GM19395 (cell line): ENCODE data around the gene TMEM61.

Experiments
- ATAC-seq: cut with Tn5 transposase; IDR thresholded peaks from one replicate; pipeline ENCODE4 v1.9.1; 2021; ENCODE audit warnings: mild to moderate bottlenecking, moderate library complexity; ENCODE audit not compliant: unreplicated experiment

TMEM61 gene

GRCh38 chr1:54984131-54984842 is 3.9 kb downstream of the TMEM61 start:
- no peak for ATAC-seq

- ATAC-seq = no peak
Observed at GRCh38 chr1:54985556-54985955, 5.1 kb downstream of the TMEM61 start.

GRCh38 chr1:54986025-54986424 is 5.6 kb downstream of the TMEM61 start:
- no peak for ATAC-seq

DNA sequence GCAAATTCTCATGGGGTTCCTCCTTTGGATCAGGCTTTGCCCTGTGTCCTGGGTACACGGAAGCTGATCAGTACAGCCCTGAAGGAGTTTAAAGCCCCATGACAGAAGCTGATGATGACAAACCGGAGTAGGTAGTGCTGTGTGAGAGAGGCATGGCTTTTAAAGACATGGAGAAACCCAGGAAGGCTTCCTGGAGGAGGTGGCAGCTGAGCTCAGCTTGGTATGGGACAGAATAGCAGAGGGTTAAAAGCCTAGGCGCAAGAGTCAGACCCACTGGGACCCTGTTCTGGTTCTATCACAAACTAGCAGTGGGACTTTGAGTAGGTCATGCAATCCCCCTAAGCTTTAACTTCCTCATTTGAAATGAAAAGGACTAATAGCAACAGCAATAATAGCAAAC is 6.1 kb downstream of the TMEM61 start:
- no peak for ATAC-seq

DNA sequence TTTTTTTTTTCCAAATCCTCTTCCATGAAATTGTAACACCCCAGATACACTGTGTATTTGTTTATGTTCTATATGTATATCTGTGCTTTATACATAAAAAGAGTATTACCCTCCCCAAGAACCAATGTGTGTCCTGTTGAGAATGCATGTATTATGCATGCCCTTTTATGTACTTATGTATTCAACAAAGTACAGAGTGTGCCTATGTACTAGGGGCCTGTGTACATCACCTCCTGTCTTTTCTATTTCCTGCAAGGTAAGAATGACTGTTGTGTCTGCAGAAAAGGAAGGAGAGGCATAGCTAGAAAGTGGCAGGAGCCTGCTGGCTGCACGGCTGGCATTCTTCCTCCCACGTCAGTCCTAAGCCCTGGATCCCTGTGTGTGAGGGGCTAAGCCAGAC is 7.0 kb downstream of the TMEM61 start:
- ATAC-seq = no peak

- ATAC-seq = no peak
Observed at GRCh38 chr1:54987919-54988705, 7.7 kb downstream of the TMEM61 start.

GRCh38 chr1:54988975-54989374 is 8.5 kb downstream of the TMEM61 start:
- ATAC-seq = no peak

GRCh38 chr1:54989473-54989872 is 9.0 kb downstream of the TMEM61 start:
- no peak for ATAC-seq

DNA sequence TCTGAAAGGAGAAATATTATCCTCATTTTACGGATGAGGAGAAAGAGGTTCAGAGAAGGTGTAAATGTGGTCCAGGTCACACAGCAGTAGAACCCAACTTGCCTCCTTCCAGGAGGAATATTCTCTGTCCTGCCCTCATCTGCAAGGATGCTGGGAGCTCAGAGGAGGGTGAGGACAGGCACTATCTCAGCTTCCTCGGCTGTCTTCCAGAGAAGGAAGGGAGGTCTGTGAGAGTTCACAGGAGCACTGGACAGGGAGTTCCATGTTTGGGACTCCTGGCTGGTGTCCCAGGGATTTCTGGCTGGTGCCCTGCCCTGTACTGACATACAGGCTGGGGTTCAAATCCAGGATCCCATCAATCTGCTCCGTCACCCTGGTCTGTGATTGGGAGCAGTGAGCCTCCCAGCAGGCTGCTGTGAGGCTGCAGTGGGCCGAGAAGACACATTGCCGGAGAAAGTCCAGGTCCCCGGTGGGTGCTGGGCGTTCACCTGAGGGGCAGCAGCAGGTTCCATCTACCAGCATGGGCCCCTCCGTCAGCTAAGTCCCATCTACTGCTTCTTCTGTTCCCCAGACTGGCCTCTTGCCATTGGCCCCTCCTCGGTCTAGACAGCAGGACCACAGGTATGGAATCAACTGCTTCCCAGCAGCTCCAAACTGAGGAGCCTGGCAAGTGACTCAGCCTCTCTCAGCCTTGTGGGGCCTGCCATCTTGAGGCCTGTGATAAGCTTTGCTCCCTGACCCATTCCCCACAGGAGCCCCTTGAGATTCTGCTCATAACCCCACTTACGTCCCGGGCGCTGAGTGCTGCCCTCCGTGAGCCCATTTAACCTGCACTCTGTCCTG is 9.8 kb downstream of the TMEM61 start:
- ATAC-seq = no peak

- no peak for ATAC-seq
Observed at GRCh38 chr1:54990916-54991315, 10.5 kb downstream of the TMEM61 start.

- ATAC-seq = no peak
Observed at GRCh38 chr1:54991939-54992338, 11.5 kb downstream of the TMEM61 start.

- ATAC-seq = no peak
Observed at GRCh38 chr1:54993140-54993539, 12.7 kb downstream of the TMEM61 start.

DNA sequence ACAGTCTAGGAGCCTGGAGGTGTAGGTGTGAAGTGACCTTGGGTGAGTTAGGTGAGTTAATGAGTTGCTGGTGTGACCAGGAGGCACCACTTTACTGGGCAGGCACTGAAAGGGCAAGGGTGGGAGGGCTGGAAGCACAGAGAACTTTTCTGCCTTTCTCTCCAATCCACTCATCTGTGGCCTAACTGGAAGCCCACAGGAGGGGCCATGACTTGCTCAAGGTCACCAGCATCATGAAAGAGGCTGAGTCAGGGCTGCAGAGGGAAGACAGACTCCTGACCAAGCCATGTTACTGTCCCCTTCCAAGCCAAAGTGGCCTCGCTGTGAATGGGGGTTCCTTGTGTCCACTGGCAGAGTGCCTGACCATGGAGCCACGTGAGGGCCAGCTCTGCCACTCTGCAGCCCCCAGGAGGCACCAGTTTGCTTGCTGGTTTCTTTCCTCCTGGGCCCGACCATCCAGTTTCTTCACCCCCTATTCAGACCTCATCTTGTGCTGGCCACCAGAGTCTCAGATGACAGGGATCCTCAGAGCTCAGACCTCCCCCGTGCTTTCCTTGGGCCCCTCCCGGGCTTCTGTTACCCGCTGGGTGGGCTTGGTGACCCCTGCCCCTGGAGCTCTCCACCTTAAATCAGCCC is 14.0 kb downstream of the TMEM61 start:
- ATAC-seq = no peak

- no peak for ATAC-seq
Observed at GRCh38 chr1:54995013-54995760, 14.8 kb downstream of the TMEM61 start.

- no peak for ATAC-seq
Observed at GRCh38 chr1:54995835-54996234, 15.4 kb downstream of the TMEM61 start.

GRCh38 chr1:54996359-54996868 is 16.0 kb downstream of the TMEM61 start:
- ATAC-seq = peak; percentile 91

DNA sequence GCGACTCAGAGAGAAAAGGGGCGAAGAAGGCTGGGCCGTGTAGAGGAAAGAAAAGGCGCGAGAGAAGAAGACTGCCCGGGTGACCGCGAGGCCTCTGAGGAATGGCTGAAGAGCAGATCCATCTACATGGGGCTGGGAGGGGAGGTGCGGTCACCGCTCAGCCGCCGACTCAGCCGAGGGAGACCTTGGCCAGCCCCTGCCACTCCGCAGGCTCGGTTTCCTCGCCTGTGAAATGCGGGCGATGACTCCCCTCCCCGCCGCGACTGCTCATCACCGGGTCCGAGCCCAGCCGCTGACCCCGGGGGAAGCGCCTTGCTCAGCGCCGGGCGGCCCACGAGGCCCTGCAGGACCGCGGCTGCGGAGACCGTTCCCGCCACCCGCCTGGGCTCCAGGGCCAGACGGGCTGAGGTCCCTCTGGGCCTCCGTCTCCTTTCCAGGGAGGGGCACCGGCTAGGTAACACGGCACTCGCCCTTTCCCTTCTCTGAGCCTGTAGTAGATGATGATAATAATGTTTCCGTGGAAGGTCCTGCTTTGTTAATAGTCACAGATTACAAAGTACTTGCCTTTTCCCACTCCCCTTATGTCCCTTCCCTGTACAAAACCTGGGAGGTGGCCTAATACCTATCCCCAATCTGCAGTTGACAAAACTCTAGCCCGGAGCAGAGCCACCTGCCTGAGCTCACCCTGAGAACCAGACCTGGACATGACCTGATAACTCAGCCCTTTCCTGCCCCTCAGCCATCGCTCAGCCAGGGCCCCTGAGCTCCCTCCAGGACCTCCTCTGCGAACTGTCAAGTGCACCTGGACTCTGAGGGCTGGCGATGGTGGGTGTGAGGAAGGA is 16.7 kb downstream of the TMEM61 start:
- ATAC-seq = no peak

- ATAC-seq = no peak
Observed at GRCh38 chr1:54997711-54997986, 17.2 kb downstream of the TMEM61 start.

GRCh38 chr1:54998100-54998499 is 17.7 kb downstream of the TMEM61 start:
- no peak for ATAC-seq
